GM10248 (cell line): ENCODE results near the gene VDAC1.

ENCODE experiments used
- CTCF ChIA-PET: fragments of 300-600 bp; sonication (Branson Sonifier 250); formaldehyde crosslinking; extraction: SDS; loops from one replicate; lab custom pipeline; 2021; ENCODE audit warnings: antibody characterized with exemption; lab: Yijun Ruan, JAX
- POLR2A ChIA-PET: fragments of 350-650 bp; sonication (Branson Sonifier 250); formaldehyde crosslinking; extraction: SDS; loops from one replicate; lab custom pipeline; 2020; ENCODE audit warnings: antibody characterized with exemption; lab: Yijun Ruan, JAX
- DNase-seq: peaks from one replicate; pipeline ENCODE4 v3.0.0; 2012; ENCODE audit errors: extremely low spot score
- TF ChIP-seq, protein P1 (sequence below): IDR thresholded peaks from 2 replicates; pipeline ENCODE4 v1.5.1; 2012; ENCODE audit warnings: mild to moderate bottlenecking, low read depth; ENCODE audit errors: extremely low read depth, missing control alignments, control extremely low read depth

VDAC1 gene, protein sequence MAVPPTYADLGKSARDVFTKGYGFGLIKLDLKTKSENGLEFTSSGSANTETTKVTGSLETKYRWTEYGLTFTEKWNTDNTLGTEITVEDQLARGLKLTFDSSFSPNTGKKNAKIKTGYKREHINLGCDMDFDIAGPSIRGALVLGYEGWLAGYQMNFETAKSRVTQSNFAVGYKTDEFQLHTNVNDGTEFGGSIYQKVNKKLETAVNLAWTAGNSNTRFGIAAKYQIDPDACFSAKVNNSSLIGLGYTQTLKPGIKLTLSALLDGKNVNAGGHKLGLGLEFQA

DNA sequence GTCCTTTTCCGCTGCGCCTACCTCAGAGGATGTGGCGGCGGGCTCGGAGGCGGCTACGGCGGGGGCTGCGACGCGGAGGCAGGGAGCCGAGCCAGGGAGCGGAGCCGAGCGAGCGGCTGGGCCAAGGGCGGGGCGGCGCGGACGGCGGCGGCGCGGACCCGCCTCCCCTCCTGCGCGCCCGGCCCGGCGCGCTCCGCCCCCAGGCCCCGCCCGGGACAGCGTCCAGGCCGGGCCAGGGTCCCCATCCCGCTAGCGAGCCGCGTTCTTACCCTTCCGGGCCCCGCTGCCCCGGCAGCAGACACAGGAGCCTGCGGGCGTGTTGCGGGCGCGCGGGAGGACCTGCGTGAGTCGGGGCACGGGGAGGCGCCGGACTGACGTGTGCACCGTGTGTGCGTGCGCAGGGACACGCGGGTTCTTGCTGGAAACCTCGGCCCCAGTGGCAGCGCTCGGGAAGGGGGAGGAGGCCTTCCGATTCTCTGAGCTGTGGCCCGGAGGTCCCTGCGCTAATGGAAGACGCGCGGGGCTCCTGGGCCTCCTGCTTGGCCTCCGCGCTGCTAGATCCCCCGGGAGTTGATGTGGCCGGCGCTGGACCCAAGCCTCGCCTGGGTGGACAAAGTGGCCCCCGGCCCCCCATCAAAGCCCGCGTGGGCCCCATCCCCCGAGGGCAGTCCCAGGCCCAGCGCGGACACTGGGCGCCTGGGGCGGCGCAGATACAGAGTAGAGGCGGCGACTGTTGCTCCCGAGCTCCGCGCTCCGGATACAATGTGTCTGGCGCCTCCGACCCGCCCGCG is at the start of gene VDAC1:
Gene VDAC1, minus strand, starts transcription at position 350 of the 791 bp plus-strand sequence. CDS start 11,963 bp downstream, outside the sequence.
- ChIA-PET CTCF (interaction anchor here (0.7 to 2.2 kb wide), 8 partner anchors 8 to 141 kb away, joined by 3 to 12 read pairs (median 4); no protein-coding TSS in a partner anchor), POLR2A (interaction anchor here (0.6 kb wide), 1 partner anchor 657 kb away, joined by 4 read pairs; no protein-coding TSS in a partner anchor)
- peak; percentile 96 for DNase-seq
- TF ChIP-seq, protein P1, sequence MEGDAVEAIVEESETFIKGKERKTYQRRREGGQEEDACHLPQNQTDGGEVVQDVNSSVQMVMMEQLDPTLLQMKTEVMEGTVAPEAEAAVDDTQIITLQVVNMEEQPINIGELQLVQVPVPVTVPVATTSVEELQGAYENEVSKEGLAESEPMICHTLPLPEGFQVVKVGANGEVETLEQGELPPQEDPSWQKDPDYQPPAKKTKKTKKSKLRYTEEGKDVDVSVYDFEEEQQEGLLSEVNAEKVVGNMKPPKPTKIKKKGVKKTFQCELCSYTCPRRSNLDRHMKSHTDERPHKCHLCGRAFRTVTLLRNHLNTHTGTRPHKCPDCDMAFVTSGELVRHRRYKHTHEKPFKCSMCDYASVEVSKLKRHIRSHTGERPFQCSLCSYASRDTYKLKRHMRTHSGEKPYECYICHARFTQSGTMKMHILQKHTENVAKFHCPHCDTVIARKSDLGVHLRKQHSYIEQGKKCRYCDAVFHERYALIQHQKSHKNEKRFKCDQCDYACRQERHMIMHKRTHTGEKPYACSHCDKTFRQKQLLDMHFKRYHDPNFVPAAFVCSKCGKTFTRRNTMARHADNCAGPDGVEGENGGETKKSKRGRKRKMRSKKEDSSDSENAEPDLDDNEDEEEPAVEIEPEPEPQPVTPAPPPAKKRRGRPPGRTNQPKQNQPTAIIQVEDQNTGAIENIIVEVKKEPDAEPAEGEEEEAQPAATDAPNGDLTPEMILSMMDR, result no peak

DNA sequence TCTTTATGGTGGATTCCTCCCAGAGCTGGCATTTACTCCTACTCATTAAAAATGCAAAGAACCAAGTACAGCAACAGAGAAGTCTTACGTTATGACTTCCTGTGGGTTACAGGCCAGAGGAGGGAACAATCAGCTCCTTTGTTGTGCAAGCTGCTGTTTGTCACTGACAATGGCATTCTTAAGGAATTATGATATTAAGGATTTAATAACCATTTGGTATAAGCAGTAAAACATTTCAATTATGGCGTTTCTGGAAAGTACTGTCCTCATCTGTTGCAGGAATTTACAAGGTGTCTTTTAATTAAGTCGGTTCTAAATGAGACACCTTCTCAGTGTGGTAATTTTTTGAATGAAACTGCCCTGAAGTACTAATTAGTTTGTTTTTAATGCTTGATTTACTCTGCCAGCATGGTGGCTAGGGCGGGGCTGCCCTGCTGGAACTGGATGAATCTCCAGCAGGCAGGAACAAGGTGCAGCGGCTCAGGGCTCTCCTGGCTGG is 49.1 kb upstream of the VDAC1 start:
- no peak for DNase-seq
- POLR2A ChIA-PET, result interaction anchor here (0.7 kb wide), 1 partner anchor 12 kb away, joined by 5 read pairs; no protein-coding TSS in a partner anchor

DNA sequence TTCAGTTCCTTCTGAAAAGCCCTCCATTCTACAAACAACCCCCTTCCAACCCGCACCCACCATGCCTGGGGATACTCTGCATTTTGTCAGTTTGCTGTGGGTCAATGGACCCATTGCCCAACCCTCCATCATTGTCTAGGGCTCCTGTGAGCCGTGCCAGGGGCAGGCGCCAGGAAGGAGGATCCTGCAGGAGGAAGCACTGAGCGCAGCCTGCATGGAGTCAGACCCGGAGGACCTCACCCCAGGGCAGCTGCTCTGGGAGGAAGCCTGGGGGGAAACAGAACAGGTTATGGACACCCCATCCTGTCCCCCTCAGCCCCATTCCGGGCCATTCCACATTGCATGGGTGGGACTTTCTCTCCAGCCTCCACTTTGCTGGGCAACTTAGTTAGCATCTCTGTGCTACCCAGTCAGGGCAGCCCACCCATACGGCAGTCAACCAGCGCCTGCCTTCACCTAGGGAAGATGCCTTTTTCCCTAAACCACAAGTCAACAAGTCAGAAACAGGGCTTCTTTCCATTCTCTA is 48.6 kb upstream of the VDAC1 start:
- TF ChIP-seq, protein P1, result no peak
- CTCF ChIA-PET, result interaction anchor here (1.2 to 7.3 kb wide), 2 partner anchors 12 to 87 kb away, joined by 3 to 77 read pairs; no protein-coding TSS in a partner anchor
- DNase-seq, result no peak
- POLR2A ChIA-PET, result no interaction called here

More for the DNA sequence above, 49.1 kb upstream of the VDAC1 start:
- TF ChIP-seq, protein P1, result no peak
- CTCF ChIA-PET, result interaction anchor here (1.3 to 7.3 kb wide), 2 partner anchors 13 to 16 kb away, joined by 3 to 77 read pairs; no protein-coding TSS in a partner anchor

DNA sequence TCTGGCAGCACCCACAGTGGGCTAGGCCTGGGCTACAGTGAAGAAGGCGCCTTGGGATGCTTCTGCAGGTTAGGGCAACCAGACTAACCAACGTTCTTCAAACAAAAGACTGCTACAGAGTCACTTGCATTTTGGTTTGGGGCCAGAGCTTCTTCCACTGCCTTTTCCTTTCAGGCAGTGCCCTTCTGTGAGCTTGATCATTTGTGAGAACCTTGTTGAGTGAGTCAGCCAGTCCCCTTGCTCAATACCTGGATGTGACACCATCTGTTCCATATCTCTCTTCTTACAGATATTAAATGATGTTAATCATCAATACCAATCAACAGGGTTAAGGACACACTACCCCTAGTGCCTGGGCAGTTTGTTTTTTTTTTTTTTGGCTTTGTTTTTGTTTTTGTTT is 46.5 kb upstream of the VDAC1 start:
- CTCF ChIA-PET, result interaction anchor here (1.0 to 7.3 kb wide), 4 partner anchors 10 to 60 kb away, joined by 3 to 77 read pairs (median 6); no protein-coding TSS in a partner anchor
- POLR2A ChIA-PET, result no interaction called here
- TF ChIP-seq, protein P1, result no peak
- DNase-seq, result no peak

DNA sequence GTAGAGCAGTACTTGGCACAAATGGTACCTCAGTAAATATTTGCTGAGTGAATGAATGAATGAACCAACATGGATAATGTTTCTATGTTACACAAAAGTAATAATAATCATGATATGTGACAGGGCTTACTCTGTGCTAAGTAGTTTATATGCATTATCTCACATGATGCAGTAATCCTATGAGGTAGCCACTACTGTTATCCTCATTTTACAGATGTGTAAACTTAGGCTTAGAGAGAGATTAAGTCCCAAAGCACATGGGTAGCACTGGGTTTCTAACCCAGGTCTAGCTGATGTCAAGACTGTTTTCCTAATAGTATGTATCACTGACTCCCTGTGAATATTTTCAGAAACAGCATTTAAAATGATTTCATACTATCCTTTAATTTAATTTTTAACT is 44.1 kb upstream of the VDAC1 start:
- DNase-seq, result no peak
- CTCF ChIA-PET, result interaction anchor here (1.2 to 2.8 kb wide), 3 partner anchors 9 to 92 kb away, joined by 4 to 23 read pairs (median 6); no protein-coding TSS in a partner anchor
- POLR2A ChIA-PET, result no interaction called here
- TF ChIP-seq, protein P1, result no peak

DNA sequence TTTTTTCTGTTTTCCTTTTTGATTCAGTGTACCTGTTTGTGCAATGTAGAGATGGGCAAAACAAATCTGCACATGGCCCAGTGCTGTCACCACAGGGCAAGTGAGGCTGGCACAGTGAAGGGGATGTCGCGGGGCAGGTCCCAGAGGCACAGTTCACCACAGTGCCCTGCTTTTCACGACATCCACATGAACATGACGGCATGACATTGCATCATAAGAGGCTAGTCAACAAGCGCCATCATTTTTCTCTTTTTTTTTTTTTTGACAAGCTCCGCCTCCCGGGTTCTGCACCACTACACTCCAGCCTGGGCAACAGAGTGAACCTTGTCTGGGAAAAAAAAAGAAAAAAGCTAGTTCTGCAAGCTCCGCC is 42.9 kb upstream of the VDAC1 start:
- CTCF ChIA-PET, result interaction anchor here (1.1 to 24.6 kb wide), 3 partner anchors 8 to 96 kb away, joined by 3 to 882 read pairs (median 23); no protein-coding TSS in a partner anchor
- POLR2A ChIA-PET, result no interaction called here
- TF ChIP-seq, protein P1, result no peak
- DNase-seq, result no peak
